OCI-LY3 (cell line): ENCODE data around the gene GNAQ.
"Not testable (repeated sequence)": the region's sequence is repeated elsewhere in the genome, so short reads cannot be mapped to it uniquely, and the experiment has no call there.

ENCODE experiments used
- EZH2phosphoT487 ChIP-seq: fragments of 200-600 bp; shearing (Covaris generic); IDR thresholded peaks from 2 replicates; pipeline ENCODE4 v1.6.1; 2018; ENCODE audit warnings: antibody characterized with exemption, mixed run types, low read depth
- TF ChIP-seq, protein P1 (sequence below): fragments of 200-600, 300-600 bp; sonication (generic); IDR thresholded peaks from 2 replicates; pipeline ENCODE4 v1.5.1; 2014; ENCODE audit warnings: antibody characterized with exemption, low read length, low read depth

DNA sequence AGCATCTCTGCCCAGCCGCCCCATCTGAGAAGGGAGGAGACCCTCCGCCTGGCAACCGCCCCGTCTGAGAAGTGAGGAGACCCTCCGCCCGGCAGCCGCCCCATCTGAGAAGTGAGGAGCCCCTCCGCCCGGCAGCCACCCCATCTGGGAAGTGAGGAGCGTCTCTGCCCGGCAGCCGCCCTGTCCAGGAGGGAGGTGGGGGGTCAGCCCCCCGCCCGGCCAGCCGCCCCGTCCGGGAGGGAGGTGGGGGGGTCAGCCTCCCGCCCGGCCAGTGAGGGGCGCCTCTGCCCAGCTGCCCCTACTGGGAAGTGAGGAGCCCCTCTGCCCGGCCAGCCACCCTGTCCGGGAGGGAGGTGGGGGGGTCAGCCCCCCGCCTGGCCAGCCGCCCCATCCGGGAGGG, 270.7 kb downstream of the GNAQ start:
- TF ChIP-seq, protein P1, sequence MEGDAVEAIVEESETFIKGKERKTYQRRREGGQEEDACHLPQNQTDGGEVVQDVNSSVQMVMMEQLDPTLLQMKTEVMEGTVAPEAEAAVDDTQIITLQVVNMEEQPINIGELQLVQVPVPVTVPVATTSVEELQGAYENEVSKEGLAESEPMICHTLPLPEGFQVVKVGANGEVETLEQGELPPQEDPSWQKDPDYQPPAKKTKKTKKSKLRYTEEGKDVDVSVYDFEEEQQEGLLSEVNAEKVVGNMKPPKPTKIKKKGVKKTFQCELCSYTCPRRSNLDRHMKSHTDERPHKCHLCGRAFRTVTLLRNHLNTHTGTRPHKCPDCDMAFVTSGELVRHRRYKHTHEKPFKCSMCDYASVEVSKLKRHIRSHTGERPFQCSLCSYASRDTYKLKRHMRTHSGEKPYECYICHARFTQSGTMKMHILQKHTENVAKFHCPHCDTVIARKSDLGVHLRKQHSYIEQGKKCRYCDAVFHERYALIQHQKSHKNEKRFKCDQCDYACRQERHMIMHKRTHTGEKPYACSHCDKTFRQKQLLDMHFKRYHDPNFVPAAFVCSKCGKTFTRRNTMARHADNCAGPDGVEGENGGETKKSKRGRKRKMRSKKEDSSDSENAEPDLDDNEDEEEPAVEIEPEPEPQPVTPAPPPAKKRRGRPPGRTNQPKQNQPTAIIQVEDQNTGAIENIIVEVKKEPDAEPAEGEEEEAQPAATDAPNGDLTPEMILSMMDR = not testable (repeated sequence)
- TF ChIP-seq EZH2phosphoT487 = not testable (repeated sequence)
